K562 (cell line): ENCODE measurements around the gene WASL. TPM values are rescaled to one million over a fixed set of nuclear protein-coding genes. Genes with fewer than 3 reads are reported as not detected.

ENCODE experiments used
- ARHGAP35 ChIP-seq: fragments of 450-650 bp; IDR thresholded peaks from 2 replicates; pipeline ENCODE4 v1.6.1; 2018; ENCODE audit not compliant: partially characterized antibody
- ETV6 ChIP-seq, 3 experiments: fragments of 150-350 bp in 1 of 3; sonication (generic) in 1 of 3; formaldehyde crosslinking in 1 of 3; IDR thresholded peaks; 2 replicates each; pipeline versions ENCODE4 v1.6.1 to v1.8.0; 2014 to 2022; ENCODE audit warnings: borderline replicate concordance in 2 of 3, low read depth in 2 of 3, antibody characterized with exemption in 1 of 3, low read length in 1 of 3, mild to moderate bottlenecking in 1 of 3, missing genetic modification reagents in 1 of 3
- FOXJ3 ChIP-seq: sonication (generic); formaldehyde crosslinking; IDR thresholded peaks from 2 replicates; pipeline ENCODE4 v1.4.0; 2020; ENCODE audit warnings: mild to moderate bottlenecking, missing genetic modification reagents
- HES1 ChIP-seq: fragments of 450-650 bp; IDR thresholded peaks from 2 replicates; pipeline ENCODE4 v1.6.1; 2016; ENCODE audit warnings: low read depth, mild to moderate bottlenecking, moderate library complexity
- KDM5B ChIP-seq: fragments of 200-600 bp; sonication (generic); IDR thresholded peaks from 2 replicates; pipeline ENCODE4 v1.6.1; 2012; ENCODE audit warnings: low read depth, mild to moderate bottlenecking, moderate library complexity, low read length, control low read depth, inconsistent platforms; ENCODE audit not compliant: insufficient replicate concordance
- NR4A1 ChIP-seq, 2 experiments: fragments of 250-450 bp in 1 of 2; fragments of 450-650 bp in 1 of 2; sonication (Bioruptor Pico) in 1 of 2; IDR thresholded peaks; 2 replicates each; pipeline versions ENCODE4 v1.4.0 to v1.6.1; 2016 to 2020; ENCODE audit warnings: mild to moderate bottlenecking in 2 of 2, missing compliant biosample characterization in 1 of 2, missing genetic modification characterization in 1 of 2, moderate library complexity in 1 of 2
- PML ChIP-seq: IDR thresholded peaks from 2 replicates; pipeline ENCODE4 v1.6.1; 2012; ENCODE audit warnings: low read length, inconsistent platforms
- POLR2A ChIP-seq: fragments of 450-650 bp; conservative IDR thresholded peaks from 2 replicates; pipeline ENCODE4 v1.6.1; 2016
- POLR2B ChIP-seq: fragments of 450-650 bp; IDR thresholded peaks from 2 replicates; pipeline ENCODE4 v1.6.1; 2018; ENCODE audit warnings: low read depth; ENCODE audit not compliant: partially characterized antibody
- POLR2G ChIP-seq: fragments of 200-400 bp; formaldehyde crosslinking; IDR thresholded peaks from 2 replicates; pipeline ENCODE4 v1.6.1; 2017; ENCODE audit warnings: low read depth, mild to moderate bottlenecking, antibody characterized with exemption, low read length, moderate library complexity
- RBM39 ChIP-seq: fragments of 200-400 bp; formaldehyde crosslinking; optimal IDR thresholded peaks from 2 replicates; pipeline ENCODE3; 2018; ENCODE audit warnings: low read depth, low read length
- TCF7 ChIP-seq: sonication (generic); IDR thresholded peaks from 2 replicates; pipeline ENCODE4 v1.6.1; 2016; ENCODE audit warnings: antibody characterized with exemption, borderline replicate concordance
- YBX1 ChIP-seq: fragments of 450-650 bp; IDR thresholded peaks from 2 replicates; pipeline ENCODE4 v1.7.1; 2016; ENCODE audit warnings: mild to moderate bottlenecking
- ZEB2 ChIP-seq: fragments of 450-650 bp; IDR thresholded peaks from 2 replicates; pipeline ENCODE4 v1.6.1; 2016
- ZNF212 ChIP-seq: fragments of 450-650 bp; formaldehyde crosslinking; IDR thresholded peaks from 2 replicates; pipeline ENCODE4 v1.4.0; 2020; ENCODE audit warnings: mild to moderate bottlenecking
- ZNF224 ChIP-seq: sonication (generic); formaldehyde crosslinking; IDR thresholded peaks from 2 replicates; pipeline ENCODE4 v1.8.0; 2022; ENCODE audit warnings: mild to moderate bottlenecking, missing genetic modification reagents
- ZNF232 ChIP-seq: sonication (generic); formaldehyde crosslinking; IDR thresholded peaks from 2 replicates; pipeline ENCODE4 v1.8.0; 2022; ENCODE audit warnings: mild to moderate bottlenecking, missing genetic modification reagents
- ZNF274 ChIP-seq: IDR thresholded peaks from 2 replicates; pipeline ENCODE4 v1.6.1; 2011; ENCODE audit warnings: low read depth, mild to moderate bottlenecking, low read length, moderate library complexity, borderline replicate concordance
- ZNF780A ChIP-seq: fragments of 250-450 bp; sonication (Bioruptor Pico); IDR thresholded peaks from 2 replicates; pipeline ENCODE4 v1.5.0; 2021; ENCODE audit warnings: mild to moderate bottlenecking
- ZZZ3 ChIP-seq: fragments of 450-650 bp; IDR thresholded peaks from 2 replicates; pipeline ENCODE4 v1.6.1; 2016; ENCODE audit warnings: antibody characterized with exemption, mild to moderate bottlenecking, moderate library complexity
- polyA plus RNA-seq, 8 experiments: library from polyadenylated mRNA; depleted of rRNA in 4 of 8; stranded (reverse) in 5 of 8; unstranded in 3 of 8; fragments of >200 nt; fragmentation: Nextera tagmentation in 2 of 8; fragmentation: Illumina TruSeq in 1 of 8; extraction: Ambion mirVana in 2 of 8; extraction: Trizol in 1 of 8; gene quantifications; 2 replicates each; pipeline versions ENCODE4 v1.2.1 to v1.2.3, GENCODE V29; 2011 to 2014; ENCODE audit warnings: inconsistent platforms in 1 of 8, missing spikeins in 1 of 8
- total RNA-seq, 7 experiments: library from RNA; depleted of rRNA in 6 of 7; stranded (reverse); fragments of >200 nt in 6 of 7; fragmentation: Illumina TruSeq in 2 of 7; extraction: Trizol in 2 of 7; gene quantifications; 2 replicates each; pipeline versions ENCODE4 v1.2.1 to v1.2.3, GENCODE V29; 2011 to 2021; ENCODE audit warnings: low replicate concordance in 1 of 7
- TF ChIP-seq, protein P1 (sequence below), 2 experiments: fragments of 450-650 bp; conservative IDR thresholded peaks; 2 replicates each; pipeline ENCODE4 v1.6.1; 2017; ENCODE audit warnings: mild to moderate bottlenecking in 2 of 2, moderate library complexity in 2 of 2
- TF ChIP-seq, protein P2 (sequence below): fragments of 450-650 bp; formaldehyde crosslinking; conservative IDR thresholded peaks from 2 replicates; pipeline ENCODE4 v1.4.0; 2022; ENCODE audit warnings: mild to moderate bottlenecking, missing genetic modification characterization
- TF ChIP-seq, protein P3 (sequence below): fragments of 450-650 bp; IDR thresholded peaks from 2 replicates; pipeline ENCODE4 v1.6.1; 2017; ENCODE audit warnings: mild to moderate bottlenecking, moderate library complexity

WASL gene
- total and polyA plus RNA-seq, 9 of the 15 experiments (the other 6 are each of a cell fraction or from before 2014, with no cell fraction given), result 3.2 to 13.9 (median 8.3) TPM

DNA sequence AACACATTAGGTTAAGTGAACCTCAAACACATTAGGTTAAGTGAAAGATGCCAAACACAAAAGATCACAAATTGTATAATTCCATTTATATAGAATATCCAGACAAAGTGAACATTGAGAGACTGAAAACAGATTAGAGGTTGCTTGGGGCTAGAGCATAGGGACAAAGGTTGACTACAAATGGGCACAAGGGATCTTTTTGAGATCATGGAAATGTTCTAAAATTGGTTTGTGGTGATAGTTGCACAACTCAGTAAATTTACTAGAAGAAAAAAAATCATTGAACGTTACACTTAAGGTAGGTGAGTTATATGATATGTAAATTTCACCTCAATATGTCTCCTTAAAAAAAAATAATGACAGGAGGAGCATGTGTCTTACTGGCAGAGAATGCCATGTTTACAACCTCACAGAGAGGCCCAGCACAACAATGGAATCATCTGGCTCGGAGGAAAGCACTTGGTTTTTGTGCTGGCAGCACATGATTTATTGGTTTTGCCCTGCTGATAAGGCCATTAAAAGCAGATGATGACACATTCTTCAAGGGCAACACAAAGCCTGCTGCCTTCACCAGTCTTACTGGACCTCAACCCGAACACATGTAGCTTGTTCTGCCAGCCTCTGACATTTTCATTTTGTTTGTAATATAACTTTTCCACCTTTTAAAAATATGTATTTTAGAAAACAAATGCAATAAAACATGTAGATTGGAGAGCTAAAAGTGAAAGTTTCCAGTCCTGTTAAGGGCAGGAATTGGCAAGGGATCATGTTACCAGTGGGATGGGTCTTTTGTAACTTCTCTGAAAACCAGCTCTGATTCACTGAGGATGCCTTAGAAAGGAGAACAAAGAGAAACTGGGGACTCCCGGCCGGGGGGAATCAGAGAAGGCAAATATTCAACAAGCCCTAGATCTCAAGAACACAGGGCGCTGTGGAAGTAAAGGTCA lies 105.0 kb downstream of the WASL start (continued):
- TF ChIP-seq, protein P1, sequence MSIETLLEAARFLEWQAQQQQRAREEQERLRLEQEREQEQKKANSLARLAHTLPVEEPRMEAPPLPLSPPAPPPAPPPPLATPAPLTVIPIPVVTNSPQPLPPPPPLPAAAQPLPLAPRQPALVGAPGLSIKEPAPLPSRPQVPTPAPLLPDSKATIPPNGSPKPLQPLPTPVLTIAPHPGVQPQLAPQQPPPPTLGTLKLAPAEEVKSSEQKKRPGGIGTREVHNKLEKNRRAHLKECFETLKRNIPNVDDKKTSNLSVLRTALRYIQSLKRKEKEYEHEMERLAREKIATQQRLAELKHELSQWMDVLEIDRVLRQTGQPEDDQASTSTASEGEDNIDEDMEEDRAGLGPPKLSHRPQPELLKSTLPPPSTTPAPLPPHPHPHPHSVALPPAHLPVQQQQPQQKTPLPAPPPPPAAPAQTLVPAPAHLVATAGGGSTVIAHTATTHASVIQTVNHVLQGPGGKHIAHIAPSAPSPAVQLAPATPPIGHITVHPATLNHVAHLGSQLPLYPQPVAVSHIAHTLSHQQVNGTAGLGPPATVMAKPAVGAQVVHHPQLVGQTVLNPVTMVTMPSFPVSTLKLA (conservative IDR thresholded peaks at IDR 0.05), result no peak
- TF ChIP-seq TCF7, result no peak
- no peak for TF ChIP-seq ZZZ3
- no peak for TF ChIP-seq PML
- TF ChIP-seq RBM39, result no peak
- TF ChIP-seq, protein P2, sequence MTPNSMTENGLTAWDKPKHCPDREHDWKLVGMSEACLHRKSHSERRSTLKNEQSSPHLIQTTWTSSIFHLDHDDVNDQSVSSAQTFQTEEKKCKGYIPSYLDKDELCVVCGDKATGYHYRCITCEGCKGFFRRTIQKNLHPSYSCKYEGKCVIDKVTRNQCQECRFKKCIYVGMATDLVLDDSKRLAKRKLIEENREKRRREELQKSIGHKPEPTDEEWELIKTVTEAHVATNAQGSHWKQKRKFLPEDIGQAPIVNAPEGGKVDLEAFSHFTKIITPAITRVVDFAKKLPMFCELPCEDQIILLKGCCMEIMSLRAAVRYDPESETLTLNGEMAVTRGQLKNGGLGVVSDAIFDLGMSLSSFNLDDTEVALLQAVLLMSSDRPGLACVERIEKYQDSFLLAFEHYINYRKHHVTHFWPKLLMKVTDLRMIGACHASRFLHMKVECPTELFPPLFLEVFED, result no peak
- TF ChIP-seq ZEB2, result peak; percentile 44
- TF ChIP-seq YBX1, result no peak
- TF ChIP-seq KDM5B, result no peak
- TF ChIP-seq ZNF274, result no peak
- no peak for TF ChIP-seq HES1
- no peak for TF ChIP-seq ETV6 (IDR thresholded peaks at IDR 0.05; ENCODE audit: borderline replicate concordance in 1 of 2, low read depth in 2 of 2, low read length in 1 of 2)
- TF ChIP-seq ETV6 (CRISPR knock-in tag; IDR thresholded peaks at IDR 0.05; ENCODE audit: borderline replicate concordance), result no peak
- no peak for TF ChIP-seq NR4A1 (CRISPR knock-in tag; IDR thresholded peaks at IDR 0.05)
- no peak for TF ChIP-seq NR4A1 (tag; IDR thresholded peaks at IDR 0.05)
- TF ChIP-seq ZNF224 (CRISPR knock-in tag), result no peak
- no peak for TF ChIP-seq FOXJ3 (CRISPR knock-in tag)
- TF ChIP-seq POLR2A, result no peak
- TF ChIP-seq, protein P3, sequence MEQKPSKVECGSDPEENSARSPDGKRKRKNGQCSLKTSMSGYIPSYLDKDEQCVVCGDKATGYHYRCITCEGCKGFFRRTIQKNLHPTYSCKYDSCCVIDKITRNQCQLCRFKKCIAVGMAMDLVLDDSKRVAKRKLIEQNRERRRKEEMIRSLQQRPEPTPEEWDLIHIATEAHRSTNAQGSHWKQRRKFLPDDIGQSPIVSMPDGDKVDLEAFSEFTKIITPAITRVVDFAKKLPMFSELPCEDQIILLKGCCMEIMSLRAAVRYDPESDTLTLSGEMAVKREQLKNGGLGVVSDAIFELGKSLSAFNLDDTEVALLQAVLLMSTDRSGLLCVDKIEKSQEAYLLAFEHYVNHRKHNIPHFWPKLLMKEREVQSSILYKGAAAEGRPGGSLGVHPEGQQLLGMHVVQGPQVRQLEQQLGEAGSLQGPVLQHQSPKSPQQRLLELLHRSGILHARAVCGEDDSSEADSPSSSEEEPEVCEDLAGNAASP, result no peak
- no peak for TF ChIP-seq ZNF232 (CRISPR knock-in tag)
- no peak for TF ChIP-seq POLR2G
- 0 out of 2 replicates have a peak, but pooled peaks have one; percentile 46 for TF ChIP-seq ZNF212 (CRISPR knock-in tag)
- TF ChIP-seq ARHGAP35, result no peak
- no peak for TF ChIP-seq POLR2B
- no peak for TF ChIP-seq ZNF780A (CRISPR knock-in tag)
